Astrocyte of the cerebellum (primary cell): ENCODE results near the gene BIRC6.

ENCODE experiments used
- DNase-seq: peaks from one replicate; pipeline ENCODE4 v3.0.0-alpha.2; 2011; ENCODE audit warnings: low read depth
- H3K4me3 ChIP-seq: 2 replicates; pipeline ENCODE4 v1.5.1; 2011; ENCODE audit warnings: mild to moderate bottlenecking, low read depth, low read length, moderate library complexity
- CTCF ChIP-seq: IDR thresholded peaks from 2 replicates; pipeline ENCODE4 v1.5.1; 2012; ENCODE audit warnings: low read length, low read depth, moderate library complexity, mild to moderate bottlenecking; ENCODE audit errors: missing control alignments
- in situ Hi-C: cut with HindIII; loops from 2 replicates; pipeline ENCODE4 v1.10.0; 2017; ENCODE audit warnings: low sequenced_read_pairs

Gene BIRC6

GRCh38 chr2:32404691-32405090 lies 47.9 kb downstream of the BIRC6 start:
- in situ Hi-C loops, result no loop called here
- H3K4me3 ChIP-seq, result no peak overlapping the region

GRCh38 chr2:32416519-32416918 lies 59.7 kb downstream of the BIRC6 start:
- in situ Hi-C loops, result no loop called here

More at GRCh38 chr2:32404691-32405090, 47.9 kb downstream of the BIRC6 start:
- no peak for DNase-seq
- TF ChIP-seq CTCF, result no peak

GRCh38 chr2:32417659-32418058 lies 60.8 kb downstream of the BIRC6 start:
- DNase-seq, result no peak
- in situ Hi-C loops, result no loop called here
- no peak for TF ChIP-seq CTCF

More at GRCh38 chr2:32416519-32416918, 59.7 kb downstream of the BIRC6 start:
- no peak for TF ChIP-seq CTCF
- no peak overlapping the region for H3K4me3 ChIP-seq
- DNase-seq, result no peak

GRCh38 chr2:32418778-32419177 lies 62.0 kb downstream of the BIRC6 start:
- peak; percentile 56 for DNase-seq
- in situ Hi-C loops, result no loop called here
- no peak for TF ChIP-seq CTCF

More at GRCh38 chr2:32417659-32418058, 60.8 kb downstream of the BIRC6 start:
- no peak overlapping the region for H3K4me3 ChIP-seq

GRCh38 chr2:32422133-32422532 lies 65.3 kb downstream of the BIRC6 start:
- in situ Hi-C loops, result no loop called here
- DNase-seq, result no peak
- no peak for TF ChIP-seq CTCF
- H3K4me3 ChIP-seq, result no peak overlapping the region

More at GRCh38 chr2:32418778-32419177, 62.0 kb downstream of the BIRC6 start:
- H3K4me3 ChIP-seq, result no peak overlapping the region

- no peak for DNase-seq
- no peak overlapping the region for H3K4me3 ChIP-seq
- no peak for TF ChIP-seq CTCF
- in situ Hi-C loops, result no loop called here
Measured at GRCh38 chr2:32423536-32423935, 66.7 kb downstream of the BIRC6 start.

GRCh38 chr2:32424739-32425138 lies 67.9 kb downstream of the BIRC6 start:
- no peak for TF ChIP-seq CTCF
- DNase-seq, result peak; percentile 45
- no peak overlapping the region for H3K4me3 ChIP-seq
- in situ Hi-C loops, result no loop called here
